GM12878 (cell line): Measurements from ENCODE around the gene STK32B. TPM values are rescaled to one million over a fixed set of nuclear protein-coding genes. Genes with fewer than 3 reads are reported as not detected.

Source experiments
- BCL11A ChIP-seq: IDR thresholded peaks from 2 replicates; pipeline ENCODE4 v1.6.1; 2011; ENCODE audit warnings: low read depth, low read length
- FOXM1 ChIP-seq: IDR thresholded peaks from 2 replicates; pipeline ENCODE4 v1.6.1; 2012; ENCODE audit warnings: low read depth, mild to moderate bottlenecking, inconsistent platforms, low read length, moderate library complexity
- NFYA ChIP-seq: IDR thresholded peaks from 2 replicates; pipeline ENCODE4 v1.6.1; 2011; ENCODE audit warnings: low read depth, mild to moderate bottlenecking, low read length, improper control_type of control experiment, borderline replicate concordance
- RUNX3 ChIP-seq: IDR thresholded peaks from 2 replicates; pipeline ENCODE4 v1.6.1; 2012; ENCODE audit warnings: low read length, inconsistent platforms
- SMAD1 ChIP-seq: fragments of 450-650 bp; IDR thresholded peaks from 2 replicates; pipeline ENCODE4 v1.6.1; 2018; ENCODE audit warnings: mild to moderate bottlenecking, low read depth; ENCODE audit not compliant: partially characterized antibody
- STAT3 ChIP-seq: IDR thresholded peaks from 2 replicates; pipeline ENCODE4 v1.6.1; 2011; ENCODE audit warnings: low read depth, low read length, improper control_type of control experiment
- TARDBP ChIP-seq: IDR thresholded peaks from 2 replicates; pipeline ENCODE4 v1.6.1; 2016; ENCODE audit warnings: borderline replicate concordance
- ZNF24 ChIP-seq: fragments of 450-650 bp; IDR thresholded peaks from 2 replicates; pipeline ENCODE4 v1.6.1; 2017; ENCODE audit warnings: antibody characterized with exemption, mild to moderate bottlenecking
- polyA plus RNA-seq, 11 experiments: library from polyadenylated mRNA; depleted of rRNA in 4 of 11; unstranded in 6 of 11; stranded (reverse) in 5 of 11; fragments of >200 nt; fragmentation: Nextera tagmentation in 4 of 11; fragmentation: Illumina TruSeq in 1 of 11; extraction: Ambion mirVana in 4 of 11; extraction: Trizol in 1 of 11; gene quantifications; 1 replicate in 1 of 11; 2 replicates in 10 of 11; pipeline versions ENCODE4 v1.2.1 to v1.2.3, GENCODE V29; 2011 to 2016; ENCODE audit warnings: inconsistent platforms in 2 of 11, missing spikeins in 2 of 11, low read depth in 1 of 11
- small RNA-seq: library from RNA; depleted of rRNA; stranded (forward); fragments of <200 nt; gene quantifications from one replicate; pipeline ENCODE3, GENCODE V24; 2014
- total RNA-seq, 4 experiments: library from RNA; depleted of rRNA in 3 of 4; stranded (reverse); fragments of >200 nt in 3 of 4; fragmentation: Illumina TruSeq in 1 of 4; extraction: Trizol in 1 of 4; gene quantifications; 2 replicates each; pipeline versions ENCODE4 v1.2.1 to v1.2.3, GENCODE V29; 2013 to 2021
- TF ChIP-seq, protein P1 (sequence below): fragments of 450-650 bp; IDR thresholded peaks from 2 replicates; pipeline ENCODE4 v1.6.1; 2017; ENCODE audit warnings: mild to moderate bottlenecking, moderate library complexity

Gene STK32B
- total and polyA plus RNA-seq, 10 of the 15 experiments (the other 5 are each of a cell fraction or from before 2014, with no cell fraction given), result 0.04 to 0.12 (median 0.08) TPM; not detected in 7

DNA sequence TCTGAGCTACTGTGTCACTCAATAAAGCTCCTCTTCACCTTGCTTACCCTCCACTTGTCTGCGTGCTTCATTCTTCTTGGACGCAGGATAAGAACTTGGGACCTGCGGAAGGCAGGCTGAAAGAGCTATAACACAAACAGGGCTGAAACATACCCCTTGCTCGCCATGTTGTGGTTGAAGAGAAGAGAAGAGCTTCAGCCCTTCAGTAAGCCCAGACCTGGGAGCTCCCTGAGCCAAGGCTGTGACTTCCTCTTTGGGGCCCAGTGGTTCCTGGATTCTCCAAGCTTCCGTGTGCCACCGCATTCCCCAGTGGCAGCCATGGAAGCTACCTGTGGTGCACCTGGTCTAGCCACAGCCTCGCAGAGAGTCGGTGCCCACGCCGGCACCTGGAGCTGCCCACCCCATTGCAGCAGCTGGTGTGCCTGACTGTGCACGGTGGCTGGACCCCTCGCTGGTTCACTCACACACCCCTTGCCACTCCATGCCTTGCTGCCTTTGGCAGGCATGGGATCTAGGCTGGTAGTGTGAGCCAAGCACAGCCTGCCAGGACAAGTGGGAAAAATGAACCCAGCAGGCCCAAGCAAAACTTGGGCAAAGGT is 496.5 kb downstream of the STK32B start (continued):
- TF ChIP-seq TARDBP (no peak), NFYA (no peak), FOXM1 (no peak), RUNX3 (no peak), SMAD1 (no peak), BCL11A (no peak), ZNF24 (no peak), STAT3 (no peak)
- TF ChIP-seq, protein P1, sequence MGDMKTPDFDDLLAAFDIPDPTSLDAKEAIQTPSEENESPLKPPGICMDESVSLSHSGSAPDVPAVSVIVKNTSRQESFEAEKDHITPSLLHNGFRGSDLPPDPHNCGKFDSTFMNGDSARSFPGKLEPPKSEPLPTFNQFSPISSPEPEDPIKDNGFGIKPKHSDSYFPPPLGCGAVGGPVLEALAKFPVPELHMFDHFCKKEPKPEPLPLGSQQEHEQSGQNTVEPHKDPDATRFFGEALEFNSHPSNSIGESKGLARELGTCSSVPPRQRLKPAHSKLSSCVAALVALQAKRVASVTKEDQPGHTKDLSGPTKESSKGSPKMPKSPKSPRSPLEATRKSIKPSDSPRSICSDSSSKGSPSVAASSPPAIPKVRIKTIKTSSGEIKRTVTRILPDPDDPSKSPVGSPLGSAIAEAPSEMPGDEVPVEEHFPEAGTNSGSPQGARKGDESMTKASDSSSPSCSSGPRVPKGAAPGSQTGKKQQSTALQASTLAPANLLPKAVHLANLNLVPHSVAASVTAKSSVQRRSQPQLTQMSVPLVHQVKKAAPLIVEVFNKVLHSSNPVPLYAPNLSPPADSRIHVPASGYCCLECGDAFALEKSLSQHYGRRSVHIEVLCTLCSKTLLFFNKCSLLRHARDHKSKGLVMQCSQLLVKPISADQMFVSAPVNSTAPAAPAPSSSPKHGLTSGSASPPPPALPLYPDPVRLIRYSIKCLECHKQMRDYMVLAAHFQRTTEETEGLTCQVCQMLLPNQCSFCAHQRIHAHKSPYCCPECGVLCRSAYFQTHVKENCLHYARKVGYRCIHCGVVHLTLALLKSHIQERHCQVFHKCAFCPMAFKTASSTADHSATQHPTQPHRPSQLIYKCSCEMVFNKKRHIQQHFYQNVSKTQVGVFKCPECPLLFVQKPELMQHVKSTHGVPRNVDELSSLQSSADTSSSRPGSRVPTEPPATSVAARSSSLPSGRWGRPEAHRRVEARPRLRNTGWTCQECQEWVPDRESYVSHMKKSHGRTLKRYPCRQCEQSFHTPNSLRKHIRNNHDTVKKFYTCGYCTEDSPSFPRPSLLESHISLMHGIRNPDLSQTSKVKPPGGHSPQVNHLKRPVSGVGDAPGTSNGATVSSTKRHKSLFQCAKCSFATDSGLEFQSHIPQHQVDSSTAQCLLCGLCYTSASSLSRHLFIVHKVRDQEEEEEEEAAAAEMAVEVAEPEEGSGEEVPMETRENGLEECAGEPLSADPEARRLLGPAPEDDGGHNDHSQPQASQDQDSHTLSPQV, result no peak

Small RNAs within 50 kb of the gene (small RNA-seq; reads per million reads assigned to genes)
- gene RF00019, result not detected

Other genes with a start within 250 kb of the STK32B start
- 0.28 TPM in 1 of 2 replicates, not detected in the other for gene MSX1, start 191.8 kb upstream of the STK32B start, total RNA-seq (2014; rRNA removed)
- not detected in 2 replicates for gene MSX1, start 191.8 kb upstream of the STK32B start, total RNA-seq (2014; rRNA removed; fragmentation: Illumina TruSeq; extraction: Trizol)
- 0.18 and 0.24 TPM in 2 replicates for gene MSX1, start 191.8 kb upstream of the STK32B start, total RNA-seq (2021)
- gene MSX1, start 191.8 kb upstream of the STK32B start, polyA plus RNA-seq (2011; rRNA removed), result 0.22 and 0.56 TPM in 2 replicates
- 0.22 TPM in 1 of 2 replicates, not detected in the other for gene MSX1, start 191.8 kb upstream of the STK32B start, polyA plus RNA-seq (2014; fragmentation: Illumina TruSeq; extraction: Trizol)
- gene MSX1, start 191.8 kb upstream of the STK32B start, polyA plus RNA-seq (2014; fragmentation: Nextera tagmentation; extraction: Ambion mirVana), result under 1 TPM; 0.04 to 0.08 TPM
- 0.13 and 0.16 TPM in 2 replicates for gene MSX1, start 191.8 kb upstream of the STK32B start, polyA plus RNA-seq (2014; rRNA removed)
- under 1 TPM in 1 of 2 experiments, not detected in 1; 0.12 TPM for gene MSX1, start 191.8 kb upstream of the STK32B start, polyA plus RNA-seq (2016; fragmentation: Nextera tagmentation; extraction: Ambion mirVana)
- gene CYTL1, start 32.0 kb upstream of the STK32B start, total RNA-seq (2014; rRNA removed), result not detected in 2 replicates
- not detected in 2 replicates for gene CYTL1, start 32.0 kb upstream of the STK32B start, total RNA-seq (2014; rRNA removed; fragmentation: Illumina TruSeq; extraction: Trizol)
- gene CYTL1, start 32.0 kb upstream of the STK32B start, total RNA-seq (2021), result not detected in 2 replicates
- not detected in 2 replicates for gene CYTL1, start 32.0 kb upstream of the STK32B start, polyA plus RNA-seq (2011; rRNA removed)
- not detected in 2 replicates for gene CYTL1, start 32.0 kb upstream of the STK32B start, polyA plus RNA-seq (2014; fragmentation: Illumina TruSeq; extraction: Trizol)
- not detected for gene CYTL1, start 32.0 kb upstream of the STK32B start, polyA plus RNA-seq (2014; fragmentation: Nextera tagmentation; extraction: Ambion mirVana)
- gene CYTL1, start 32.0 kb upstream of the STK32B start, polyA plus RNA-seq (2014; rRNA removed), result not detected in 2 replicates
- gene CYTL1, start 32.0 kb upstream of the STK32B start, polyA plus RNA-seq (2016; fragmentation: Nextera tagmentation; extraction: Ambion mirVana), result not detected